Activated CD4-positive, alpha-beta T cell treated with anti-CD3 and anti-CD28 coated beads, Interleukin-2, amount 50 U/mL, for 16 hours (primary cell): ENCODE measurements around the gene TENM4.

Experiments
- DNase-seq: peaks from one replicate; pipeline ENCODE4 v3.0.0-alpha.2; 2020

Gene TENM4

DNA sequence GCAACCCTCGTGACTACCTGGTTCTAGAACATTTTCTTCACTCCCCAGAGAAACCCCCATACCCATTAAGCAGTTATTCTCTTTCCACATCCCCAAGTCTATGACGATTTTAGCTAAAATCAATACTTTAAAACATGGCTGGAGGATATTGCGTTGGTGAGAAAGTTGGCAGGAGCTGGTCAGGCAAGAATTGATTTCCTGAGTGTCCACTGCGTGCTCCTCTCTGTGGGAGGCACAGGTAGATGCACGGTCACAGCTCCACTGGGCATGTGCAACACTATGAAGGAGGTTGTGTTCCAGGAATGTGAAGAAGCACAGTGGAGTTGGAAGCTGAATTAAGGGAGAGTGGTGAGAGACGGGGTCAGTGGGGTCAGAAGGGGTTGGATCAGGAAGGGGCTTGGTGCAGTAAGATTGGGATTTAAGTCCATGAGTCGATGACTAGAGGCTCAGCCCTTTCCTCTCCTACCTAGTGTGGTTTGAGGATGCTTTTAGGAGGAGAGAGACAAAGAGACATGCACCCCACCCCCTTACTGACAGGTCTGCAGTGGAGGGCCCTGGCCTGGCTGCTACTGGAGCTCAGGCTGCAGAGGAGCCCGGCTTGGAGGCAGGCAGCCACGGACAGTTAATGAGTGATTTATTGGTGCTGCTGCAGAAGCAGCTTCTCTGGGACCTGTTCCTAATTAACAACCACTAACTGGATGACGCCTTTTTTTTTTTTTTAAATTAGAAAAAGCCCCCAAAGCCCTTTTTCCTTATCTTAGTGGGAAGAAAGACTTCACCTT lies 395.6 kb downstream of the TENM4 start:
- DNase-seq = no peak

DNA sequence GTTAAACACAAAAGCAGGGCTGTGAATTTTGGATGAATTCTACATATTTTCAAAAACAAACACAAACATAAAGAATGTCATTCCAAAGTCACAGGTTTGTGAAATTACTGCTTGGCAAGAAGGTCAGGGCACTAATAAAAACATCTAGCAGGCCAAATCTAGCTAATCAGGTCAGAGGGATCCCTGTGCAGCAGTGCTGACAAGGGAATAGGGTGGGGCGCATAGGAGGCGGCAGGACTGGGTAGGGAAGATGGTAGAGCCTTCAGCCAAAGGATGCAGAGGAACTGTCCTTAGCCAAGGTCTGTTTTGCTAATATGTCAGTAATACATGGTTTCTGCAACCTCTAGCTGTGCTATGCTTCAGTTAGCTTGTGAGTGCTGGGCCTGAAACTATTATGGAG lies 396.6 kb downstream of the TENM4 start:
- no peak for DNase-seq

DNA sequence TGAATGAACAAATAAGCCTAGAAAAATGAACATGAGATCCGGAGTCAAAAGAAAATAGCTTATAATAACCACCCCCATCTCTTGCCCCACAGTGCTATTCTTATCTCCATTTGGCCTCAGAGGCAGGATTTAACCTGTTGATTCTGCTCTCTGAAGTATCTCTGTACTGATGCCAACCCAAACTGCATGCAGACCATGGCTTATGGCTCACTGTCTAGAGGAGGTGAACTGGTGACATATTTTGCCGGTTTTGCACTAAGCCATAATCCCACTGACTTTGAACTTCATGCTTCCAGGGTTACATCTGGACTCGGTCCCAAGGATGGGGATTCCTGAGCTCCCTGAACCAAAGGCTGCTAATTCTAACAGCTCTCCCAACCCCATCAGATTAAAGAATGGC lies 397.1 kb downstream of the TENM4 start:
- DNase-seq = no peak

DNA sequence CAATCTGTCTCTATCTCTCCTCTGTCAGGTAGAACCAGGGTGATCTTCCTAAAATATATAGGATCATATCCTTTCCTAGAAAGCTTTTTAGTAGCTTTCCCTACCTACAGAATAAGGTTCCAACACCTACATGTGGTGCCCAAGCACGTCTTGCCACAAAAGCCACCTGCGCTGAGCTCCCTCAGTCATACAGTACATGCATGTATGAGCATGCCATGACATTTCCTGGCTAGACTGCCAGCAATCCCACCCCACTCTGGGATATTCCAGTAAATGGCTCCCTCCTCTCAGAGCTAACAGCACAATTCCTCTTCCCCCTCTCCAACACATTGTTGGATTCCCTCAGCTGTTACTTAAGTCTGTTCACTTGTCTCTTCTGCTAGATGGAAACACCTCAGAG lies 398.0 kb downstream of the TENM4 start:
- DNase-seq = no peak

DNA sequence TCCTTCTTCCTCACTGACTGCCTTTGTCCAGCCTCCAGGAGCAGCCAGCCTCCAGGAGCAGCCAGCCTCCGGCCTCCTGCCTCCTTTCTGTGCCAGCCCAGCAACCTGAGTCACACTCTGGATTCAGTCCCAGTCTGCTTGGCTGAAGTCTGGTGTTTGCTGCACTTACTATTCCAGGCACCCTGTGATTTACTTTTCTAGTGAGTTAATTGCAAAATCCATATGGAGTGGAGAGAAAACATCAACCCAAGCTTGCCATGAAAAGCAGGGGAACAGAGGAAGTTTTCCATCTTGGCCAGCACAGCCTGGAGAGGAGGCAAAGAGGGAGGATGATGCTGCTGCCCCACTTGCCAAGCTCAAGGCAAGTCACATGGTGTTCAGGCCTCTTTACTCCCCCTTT lies 400.5 kb downstream of the TENM4 start:
- no peak for DNase-seq

DNA sequence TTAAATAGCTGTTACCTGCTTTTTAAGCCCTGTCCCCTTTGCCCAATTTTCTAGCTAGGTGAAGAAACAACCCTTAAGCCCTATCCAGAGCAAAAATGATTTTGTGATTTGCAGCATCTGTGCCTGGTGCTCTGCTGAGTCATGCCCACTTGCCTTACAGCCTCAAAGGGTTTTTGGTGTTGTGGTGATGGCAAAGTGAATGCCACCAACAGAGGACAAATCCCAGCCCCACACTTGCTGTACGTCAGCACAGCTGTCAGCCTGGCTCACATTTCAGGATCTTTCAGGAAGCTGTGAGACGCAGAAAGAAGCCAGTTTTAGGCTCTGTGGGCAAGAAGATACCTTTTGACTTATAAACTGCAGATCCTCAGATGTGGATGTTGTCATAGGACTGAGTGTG lies 401.7 kb downstream of the TENM4 start:
- DNase-seq = no peak

DNA sequence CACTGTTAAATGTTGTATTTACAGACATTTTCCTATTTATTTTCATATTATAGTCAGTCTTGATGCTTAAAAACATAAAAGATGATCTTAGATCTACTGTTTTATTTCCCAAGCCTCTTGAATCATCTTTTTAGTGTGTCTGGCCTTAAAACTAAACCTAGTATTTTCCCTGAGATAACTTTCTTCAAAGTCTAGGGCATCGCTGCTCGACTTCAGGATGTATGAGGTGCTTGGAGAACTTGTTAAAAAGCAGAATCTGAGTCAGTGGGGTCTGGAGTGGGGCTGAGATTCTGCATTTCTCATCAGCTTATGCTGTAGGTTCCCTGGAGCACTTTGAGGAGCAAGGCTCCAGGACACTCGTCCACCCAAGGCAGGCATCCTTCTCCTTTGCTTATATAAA lies 404.9 kb downstream of the TENM4 start:
- no peak for DNase-seq

DNA sequence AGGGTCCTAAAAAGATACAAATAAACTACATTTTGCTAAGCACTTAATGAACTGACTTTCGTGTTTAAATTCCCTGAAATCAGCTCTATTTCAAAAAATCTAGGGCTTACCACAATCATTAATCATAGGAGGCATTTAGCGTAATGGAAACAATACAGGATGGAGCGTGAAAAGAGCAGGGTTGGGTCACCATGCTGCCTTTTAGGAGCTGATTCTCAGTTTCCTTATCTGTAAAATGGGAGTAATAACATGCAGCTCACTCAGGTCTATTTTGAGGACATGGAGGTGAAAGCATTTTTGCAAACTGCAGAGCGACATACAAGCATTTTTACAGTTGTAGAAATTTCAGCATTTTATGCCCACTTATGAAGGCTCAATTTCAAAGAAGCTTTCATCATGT lies 407.0 kb downstream of the TENM4 start:
- no peak for DNase-seq

DNA sequence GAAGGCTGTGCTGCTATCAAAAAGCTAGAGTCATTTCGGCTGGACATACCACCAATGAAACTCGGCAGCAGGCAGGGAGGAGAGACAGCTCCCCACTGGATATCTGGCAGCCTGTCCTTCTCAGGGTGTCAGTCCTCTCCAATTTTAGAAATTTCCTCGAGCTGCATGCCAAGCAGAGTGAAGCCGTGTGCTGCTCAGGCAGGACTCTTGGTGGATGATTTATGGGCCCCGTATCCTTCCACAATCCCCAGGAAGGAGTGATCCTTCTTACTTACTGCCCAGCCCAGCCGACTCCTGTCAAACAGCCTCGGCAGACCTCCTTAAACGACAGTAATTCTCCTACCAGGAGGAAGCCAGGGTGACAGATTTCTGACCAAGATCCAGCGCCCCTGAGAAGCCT lies 410.4 kb downstream of the TENM4 start:
- no peak for DNase-seq

DNA sequence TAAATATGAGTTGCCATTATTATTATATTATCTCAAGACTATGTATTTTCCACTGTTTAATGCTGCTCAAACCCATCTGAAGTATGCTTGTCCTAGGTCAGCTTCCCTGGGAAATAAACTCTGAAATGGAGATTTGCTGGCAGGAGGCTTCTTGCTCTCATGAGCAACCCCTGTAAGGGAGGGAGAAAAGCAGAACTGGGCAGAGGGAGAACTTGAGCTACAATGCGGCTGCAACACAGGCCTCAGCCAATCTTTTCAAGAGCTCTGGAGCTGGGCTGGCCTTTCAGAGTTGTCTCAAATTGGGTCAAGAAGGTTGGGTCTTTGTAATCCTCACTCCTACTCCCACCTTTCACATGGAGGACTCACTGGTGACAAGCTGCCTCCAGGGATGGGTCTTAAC lies 412.6 kb downstream of the TENM4 start:
- DNase-seq = no peak

DNA sequence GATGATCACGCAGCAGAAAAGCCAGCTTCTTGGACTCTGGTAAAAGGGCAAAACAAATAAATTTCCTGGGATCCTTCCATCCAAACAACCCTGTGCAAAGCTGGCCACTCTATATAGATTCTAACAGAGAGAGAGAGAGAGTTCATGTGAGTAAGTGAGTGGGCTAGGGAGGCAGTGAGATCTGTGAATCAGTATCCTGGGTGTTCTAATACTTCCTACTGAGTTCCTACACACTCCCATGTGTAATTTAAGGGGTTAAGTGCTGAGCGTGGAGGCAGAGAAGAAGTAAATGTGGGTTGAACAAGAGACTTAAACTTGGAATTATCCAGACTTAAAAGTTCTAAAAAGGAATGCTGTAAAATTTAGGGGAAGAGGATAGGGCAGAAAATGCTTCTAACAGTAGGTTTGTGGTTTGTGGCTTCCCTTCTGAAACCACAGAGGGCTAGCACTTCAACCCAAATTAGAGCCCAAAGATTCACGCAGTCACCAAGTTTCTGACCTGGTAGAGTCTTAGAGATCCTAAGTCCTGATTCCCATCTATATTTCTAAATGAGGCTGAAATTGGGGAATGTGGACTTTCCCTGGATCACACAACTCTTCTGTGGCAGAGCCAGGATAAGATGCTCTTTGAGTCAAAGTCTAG lies 413.9 kb downstream of the TENM4 start:
- DNase-seq = peak; percentile 29

DNA sequence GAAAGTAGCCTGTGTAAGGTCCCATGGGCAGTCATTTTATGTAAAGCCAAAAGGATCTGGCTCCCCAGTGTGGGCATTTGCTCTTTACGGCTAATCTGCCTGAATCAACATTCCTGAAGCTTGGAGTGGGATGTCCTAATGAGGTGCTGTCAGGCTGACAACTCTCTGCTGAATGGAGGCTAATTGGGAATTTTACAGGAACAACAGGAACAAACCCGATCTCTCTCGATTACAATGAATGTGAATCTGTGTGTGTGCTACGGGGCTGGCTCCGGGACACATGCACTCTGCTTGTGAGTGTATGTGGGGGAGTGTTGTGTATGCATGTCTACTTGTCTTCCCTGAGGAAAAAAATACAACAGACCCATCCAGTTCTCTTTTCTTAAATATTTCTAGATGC lies 415.2 kb downstream of the TENM4 start:
- no peak for DNase-seq

DNA sequence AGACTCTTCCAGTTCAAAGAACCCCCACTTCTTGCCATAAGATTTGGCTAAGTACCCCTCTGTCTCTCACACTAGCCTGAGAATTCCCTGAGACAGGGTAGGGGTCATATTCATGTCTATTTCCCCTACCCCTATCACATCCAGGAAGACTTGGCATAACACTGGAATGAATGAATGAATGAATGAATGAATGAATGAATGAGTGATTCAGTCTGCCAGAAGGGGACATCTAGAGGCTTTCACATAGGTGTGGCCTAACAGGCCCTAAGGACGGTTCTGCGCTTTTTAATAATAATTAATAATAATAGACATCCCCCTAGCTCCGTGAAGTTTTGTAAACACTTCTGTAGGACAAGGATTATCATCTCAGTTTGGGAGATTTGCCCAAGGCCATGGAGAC lies 415.7 kb downstream of the TENM4 start:
- no peak for DNase-seq

DNA sequence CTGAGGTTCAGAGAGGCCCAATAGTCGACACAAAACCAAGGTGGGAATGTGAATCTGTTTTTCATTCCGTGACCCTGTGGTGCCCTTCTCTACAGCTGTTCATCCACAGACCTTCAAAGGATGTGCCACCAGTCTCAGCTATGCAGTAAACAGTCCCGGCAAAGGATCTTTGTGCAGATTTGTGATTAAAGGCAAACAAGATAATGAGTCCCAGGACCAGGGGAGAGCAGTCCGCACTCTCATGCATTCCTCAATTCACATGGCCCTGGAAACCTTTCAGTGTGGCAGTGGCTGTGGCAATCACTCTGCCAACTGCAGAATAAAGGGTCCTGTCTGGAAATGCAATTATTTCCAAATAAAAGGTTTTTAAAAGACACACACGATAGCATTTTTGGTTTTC lies 418.6 kb downstream of the TENM4 start:
- DNase-seq = no peak

DNA sequence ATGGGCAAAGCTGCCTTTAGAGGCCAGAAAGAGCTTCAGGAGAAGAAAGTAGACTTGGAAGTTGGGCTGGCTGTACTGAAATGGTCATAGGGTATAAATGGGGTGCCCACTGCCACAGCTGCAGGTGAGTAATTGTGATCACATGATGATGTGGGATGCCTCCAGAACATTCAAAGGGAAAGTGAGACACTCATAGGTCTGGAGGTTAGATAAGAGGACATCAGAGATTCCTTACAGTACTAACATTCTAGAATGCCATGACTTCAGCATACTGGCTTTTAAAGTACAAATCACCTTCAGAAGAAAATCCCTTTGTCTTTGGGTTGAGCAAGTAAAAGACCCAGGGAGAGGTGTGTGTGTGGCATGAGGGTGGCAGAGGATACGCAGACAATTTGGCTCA lies 419.2 kb downstream of the TENM4 start:
- no peak for DNase-seq

DNA sequence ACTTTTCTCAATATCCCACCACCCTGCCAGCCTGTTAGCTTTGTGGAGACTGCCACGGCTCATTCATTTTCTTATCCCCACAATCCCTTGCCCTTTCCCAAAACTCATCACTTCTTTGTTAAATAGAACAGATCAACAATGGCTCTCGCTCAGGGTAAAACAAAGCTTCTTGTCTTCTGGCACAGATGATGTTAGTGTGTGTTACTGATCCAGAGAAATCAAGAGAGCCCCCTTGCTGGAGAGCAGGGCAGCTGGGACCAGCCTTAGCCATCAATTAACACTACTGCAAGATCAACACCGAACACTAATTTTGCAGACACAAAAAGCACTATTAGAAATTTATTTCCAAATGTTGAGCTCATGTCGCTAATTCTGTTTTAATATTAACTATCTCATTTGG lies 420.9 kb downstream of the TENM4 start:
- DNase-seq = no peak

DNA sequence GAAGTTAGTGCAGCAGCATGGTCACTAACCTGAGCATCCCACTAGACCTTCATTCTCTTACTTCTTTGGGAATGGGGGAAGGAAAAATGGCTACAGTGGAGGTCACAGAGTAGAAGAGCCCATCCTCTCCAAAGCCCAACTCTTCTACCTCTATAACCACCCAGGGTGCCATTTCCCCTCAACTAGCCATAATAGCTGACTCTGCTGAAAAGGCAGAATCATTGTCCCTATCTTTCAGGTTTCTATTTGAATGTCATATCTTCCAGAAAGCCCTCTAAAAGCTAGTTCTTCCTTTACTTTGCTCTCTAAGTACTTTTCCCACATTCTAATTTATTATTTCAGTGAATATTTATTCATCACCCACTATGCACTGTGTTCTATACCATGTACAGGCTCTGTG lies 421.6 kb downstream of the TENM4 start:
- DNase-seq = no peak

DNA sequence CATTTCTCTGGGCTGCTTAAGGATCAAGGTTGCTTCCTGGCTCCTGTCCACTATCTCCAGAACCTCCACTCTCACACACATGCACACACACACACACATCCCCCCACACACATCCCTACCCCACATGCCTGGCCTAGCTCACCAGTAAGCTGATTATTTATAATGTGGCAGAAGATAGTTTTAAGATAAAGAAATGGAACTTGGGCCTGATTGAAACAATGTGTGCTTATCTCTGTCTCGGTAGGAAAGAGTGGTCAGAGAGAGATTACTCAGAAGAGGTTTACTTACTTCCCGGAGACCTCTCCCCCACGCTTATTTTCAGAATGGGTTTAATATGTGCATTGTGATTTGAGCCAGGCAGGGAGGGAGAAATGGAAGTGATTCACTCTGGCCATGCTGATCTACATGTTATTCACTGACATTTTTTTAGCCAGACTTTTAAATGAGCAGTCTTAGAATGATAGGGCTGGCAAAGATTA lies 422.4 kb downstream of the TENM4 start:
- peak; percentile 18 for DNase-seq

DNA sequence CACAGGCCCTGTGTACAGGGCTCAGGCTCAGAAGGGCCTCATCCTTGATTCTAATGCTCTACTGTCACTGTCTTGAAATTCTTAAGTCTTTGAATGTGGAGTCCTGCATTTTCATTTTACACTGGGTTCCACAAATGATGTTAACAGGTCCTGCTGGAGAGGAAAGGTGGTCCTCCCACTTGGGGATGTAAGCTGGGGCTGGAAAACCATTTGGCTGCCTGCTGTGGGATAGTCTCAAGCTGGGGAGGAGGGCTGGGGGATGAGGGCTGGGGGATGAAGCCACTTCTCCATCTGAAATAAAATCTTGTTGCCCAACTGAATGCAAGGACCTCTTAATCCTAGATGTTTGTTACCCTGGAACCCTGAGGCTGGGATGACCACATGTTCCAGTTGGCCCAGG lies 423.0 kb downstream of the TENM4 start:
- no peak for DNase-seq

DNA sequence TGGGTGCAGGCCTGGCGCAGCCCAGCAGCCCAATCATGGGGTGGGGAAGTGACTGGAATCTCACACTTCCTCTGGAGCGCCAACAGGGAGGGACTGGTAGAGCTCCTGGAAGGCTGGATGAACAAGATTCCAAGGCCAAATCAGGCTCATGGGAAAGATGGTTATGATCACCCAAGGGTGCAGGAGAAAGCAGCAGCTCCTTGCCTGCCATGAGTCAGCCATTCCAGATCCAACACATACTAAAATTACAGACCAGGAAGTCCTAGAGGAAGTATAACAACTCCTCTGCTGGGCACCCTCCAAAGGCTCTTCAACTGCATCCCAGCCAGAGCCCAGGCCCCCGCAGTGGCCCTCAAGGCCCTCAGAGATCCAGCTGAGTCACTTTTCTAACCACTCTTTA lies 427.3 kb downstream of the TENM4 start:
- DNase-seq = no peak

DNA sequence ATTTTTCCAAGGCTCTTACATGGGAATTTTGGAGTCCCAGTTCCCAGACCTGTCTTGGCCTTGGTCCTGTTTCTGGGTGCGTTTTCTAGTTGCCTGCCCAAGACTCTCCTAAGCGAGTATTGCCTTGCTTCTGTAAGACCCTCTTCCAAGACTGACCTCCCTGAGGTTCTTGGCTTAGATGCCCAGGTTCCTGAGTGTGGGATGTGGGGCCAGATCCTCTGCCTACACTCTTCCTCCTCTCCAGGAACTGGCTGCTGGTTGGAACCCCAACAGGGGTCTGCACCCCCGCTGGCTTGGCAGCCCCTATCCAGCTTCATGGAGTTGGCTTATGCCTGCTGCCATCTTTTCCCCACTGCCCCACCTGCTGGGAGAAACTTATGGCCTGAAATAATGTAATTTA lies 429.5 kb downstream of the TENM4 start:
- no peak for DNase-seq

DNA sequence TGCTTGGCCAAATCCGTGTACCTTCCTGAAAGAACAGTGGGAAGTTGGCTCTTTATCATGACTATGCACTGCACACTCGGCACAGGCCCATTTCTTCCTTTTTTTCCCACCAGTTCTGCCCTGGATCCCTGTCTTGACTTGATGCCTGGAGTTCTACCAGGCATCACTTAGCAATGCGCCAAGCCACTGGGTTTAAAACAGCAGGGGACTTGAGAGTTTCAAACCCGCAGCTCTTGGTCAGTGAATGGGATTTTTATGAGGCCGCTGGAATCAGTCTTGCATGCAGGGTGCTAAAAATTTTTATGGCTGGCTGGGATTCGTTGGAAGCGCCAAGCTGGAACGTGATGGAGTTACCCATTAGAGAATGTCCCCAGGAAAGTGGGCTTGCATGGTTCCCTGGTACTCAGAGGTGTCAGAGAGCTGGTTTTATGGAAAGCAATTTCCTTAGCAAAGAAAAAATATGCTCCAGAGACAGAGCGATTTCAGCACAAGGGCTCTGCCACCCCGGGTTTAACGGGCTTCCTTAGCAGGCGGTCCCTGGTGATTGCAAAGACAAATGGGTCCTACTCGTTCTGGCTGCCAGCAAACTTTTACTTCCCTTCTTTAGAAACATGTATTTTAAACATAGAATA lies 432.9 kb downstream of the TENM4 start:
- DNase-seq = no peak

DNA sequence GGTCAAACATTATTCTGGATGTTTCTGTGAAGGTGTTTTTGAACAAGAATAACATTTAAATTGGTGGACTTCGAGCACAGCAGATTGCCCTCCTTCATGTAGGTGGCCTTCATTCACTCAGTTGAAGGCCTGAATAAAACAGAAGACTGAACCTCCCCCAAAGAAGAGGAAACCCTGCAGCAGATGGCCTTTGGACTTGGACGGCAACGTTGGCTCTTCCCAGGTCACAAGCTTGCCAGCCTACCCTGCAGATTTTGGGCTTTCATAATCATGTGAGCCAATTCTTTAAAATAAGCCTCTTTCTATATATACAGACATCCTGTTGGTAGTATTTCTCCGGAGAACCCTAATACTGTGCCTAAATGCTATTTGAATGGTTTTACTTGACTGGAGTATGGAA lies 434.0 kb downstream of the TENM4 start:
- DNase-seq = no peak

DNA sequence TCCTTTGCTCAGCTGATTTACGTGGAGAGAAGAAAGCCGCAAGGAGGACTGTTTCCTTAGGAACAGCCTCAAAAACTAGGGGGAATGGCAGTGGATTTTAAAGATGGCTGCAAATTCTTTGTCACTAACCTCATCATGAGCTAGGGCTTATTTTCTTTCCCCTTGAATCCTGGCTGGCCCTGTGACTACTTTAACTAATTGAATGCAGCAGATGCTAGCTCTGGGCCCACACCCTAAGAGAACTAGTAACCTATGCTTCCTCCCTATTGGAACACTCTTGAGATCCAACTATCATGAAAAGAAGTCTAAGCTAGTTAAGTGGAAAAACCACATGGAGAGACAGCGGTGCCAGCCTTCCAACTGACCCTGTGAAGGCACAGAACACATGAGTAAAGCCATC lies 444.8 kb downstream of the TENM4 start:
- DNase-seq = no peak
